RWPE2 (cell line): Measurements from ENCODE around the gene SLC1A4.

Source experiments
- ATAC-seq: fragments of 200-7000 bp; cut with Tn5 transposase; 3 replicates; pipeline ENCODE4 v1.9.1; 2021; ENCODE audit warnings: low read depth
- DNase-seq: peaks from one replicate; pipeline ENCODE4 v3.0.0-alpha.2; 2020; ENCODE audit warnings: low spot score
- H3K27ac ChIP-seq: fragments of 450-650 bp; 2 replicates; pipeline ENCODE4 v1.5.1; 2017; ENCODE audit warnings: mild to moderate bottlenecking; ENCODE audit not compliant: poor library complexity, severe bottlenecking
- H3K27me3 ChIP-seq: fragments of 250-450 bp; sonication (Bioruptor Pico); 2 replicates; pipeline ENCODE4 v1.5.1; 2021; ENCODE audit warnings: mild to moderate bottlenecking, moderate library complexity; ENCODE audit not compliant: insufficient read depth, poor library complexity, severe bottlenecking
- H3K36me3 ChIP-seq: fragments of 250-450 bp; sonication (Bioruptor Pico); 2 replicates; pipeline ENCODE4 v1.5.1; 2020; ENCODE audit warnings: low read depth, mild to moderate bottlenecking, moderate library complexity
- H3K4me1 ChIP-seq: fragments of 250-450 bp; sonication (Bioruptor Pico); 2 replicates; pipeline ENCODE4 v1.5.1; 2021; ENCODE audit warnings: mild to moderate bottlenecking, moderate library complexity; ENCODE audit not compliant: insufficient read depth, poor library complexity, severe bottlenecking
- H3K4me3 ChIP-seq: fragments of 250-450 bp; sonication (Bioruptor Pico); 2 replicates; pipeline ENCODE4 v1.5.1; 2021; ENCODE audit warnings: mild to moderate bottlenecking, moderate library complexity; ENCODE audit not compliant: severe bottlenecking
- H3K9me3 ChIP-seq: fragments of 250-450 bp; sonication (Bioruptor Pico); 2 replicates; pipeline ENCODE4 v1.5.1; 2021; ENCODE audit warnings: mild to moderate bottlenecking, moderate library complexity; ENCODE audit not compliant: severe bottlenecking
- CTCF ChIP-seq: fragments of 450-650 bp; IDR thresholded peaks from one replicate; pipeline ENCODE4 v1.5.1; 2017; ENCODE audit warnings: mild to moderate bottlenecking, moderate library complexity; ENCODE audit not compliant: poor library complexity, severe bottlenecking

Gene SLC1A4

GRCh38 chr2:65046633-65047407 is 57.6 kb downstream of the SLC1A4 start:
- no peaks in the 10 kb centered on the region for H3K27me3 ChIP-seq
- no peak for TF ChIP-seq CTCF
- ATAC-seq (no peak), DNase-seq (no peak)
- H3K4me1 ChIP-seq: no peaks in the 10 kb centered on the region
- H3K4me3 ChIP-seq: no peak overlapping the region
- H3K27ac ChIP-seq: no peak overlapping the region
- H3K9me3 ChIP-seq: peaks cover 4% of the 10 kb centered on the region
- H3K36me3 ChIP-seq: no peaks in the 10 kb centered on the region

- DNase-seq (no peak), ATAC-seq (peak; percentile 31; the same call in 1 of the 3 replicates)
- Histone ChIP-seq H3K36me3 (no peaks in the 10 kb centered on the region), H3K9me3 (no peaks in the 10 kb centered on the region), H3K27me3 (no peaks in the 10 kb centered on the region), H3K27ac (no peak overlapping the region), H3K4me3 (no peak overlapping the region), H3K4me1 (no peaks in the 10 kb centered on the region)
- TF ChIP-seq CTCF: no peak
These were observed 59.9 kb downstream of the SLC1A4 start for GRCh38 chr2:65049010-65049639.

- H3K27ac ChIP-seq: no peak overlapping the region
- DNase-seq (no peak), ATAC-seq (no peak)
- no peak overlapping the region for H3K4me3 ChIP-seq
- no peaks in the 10 kb centered on the region for H3K36me3 ChIP-seq
- H3K27me3 ChIP-seq: no peaks in the 10 kb centered on the region
- H3K4me1 ChIP-seq: no peaks in the 10 kb centered on the region
- no peak for TF ChIP-seq CTCF
- H3K9me3 ChIP-seq: no peaks in the 10 kb centered on the region
These were observed 61.7 kb downstream of the SLC1A4 start for GRCh38 chr2:65050931-65051330.

- Histone ChIP-seq H3K36me3 (no peaks in the 10 kb centered on the region), H3K27ac (no peak overlapping the region), H3K4me1 (peaks cover 7% of the 10 kb centered on the region), H3K9me3 (no peaks in the 10 kb centered on the region), H3K27me3 (no peaks in the 10 kb centered on the region), H3K4me3 (no peak overlapping the region)
- TF ChIP-seq CTCF: no peak
- ATAC-seq: no peak
- no peak for DNase-seq
These were observed 64.0 kb downstream of the SLC1A4 start for GRCh38 chr2:65053199-65053598.

- Histone ChIP-seq H3K36me3 (no peaks in the 10 kb centered on the region), H3K9me3 (no peaks in the 10 kb centered on the region), H3K4me3 (no peak overlapping the region), H3K27ac (no peak overlapping the region), H3K27me3 (no peaks in the 10 kb centered on the region), H3K4me1 (peaks cover 7% of the 10 kb centered on the region)
- TF ChIP-seq CTCF: no peak
- DNase-seq (no peak), ATAC-seq (no peak)
These were observed 65.7 kb downstream of the SLC1A4 start for GRCh38 chr2:65054749-65055421.
